Measurements from ENCODE around the gene PHF19. TPM values are rescaled to one million over a fixed set of nuclear protein-coding genes. Genes with fewer than 3 reads are reported as not detected.

Gene PHF19
- polyA plus RNA-seq, 1 of the 3 experiments (the other 2 are of a cell fraction), result 33.4 TPM

DNA sequence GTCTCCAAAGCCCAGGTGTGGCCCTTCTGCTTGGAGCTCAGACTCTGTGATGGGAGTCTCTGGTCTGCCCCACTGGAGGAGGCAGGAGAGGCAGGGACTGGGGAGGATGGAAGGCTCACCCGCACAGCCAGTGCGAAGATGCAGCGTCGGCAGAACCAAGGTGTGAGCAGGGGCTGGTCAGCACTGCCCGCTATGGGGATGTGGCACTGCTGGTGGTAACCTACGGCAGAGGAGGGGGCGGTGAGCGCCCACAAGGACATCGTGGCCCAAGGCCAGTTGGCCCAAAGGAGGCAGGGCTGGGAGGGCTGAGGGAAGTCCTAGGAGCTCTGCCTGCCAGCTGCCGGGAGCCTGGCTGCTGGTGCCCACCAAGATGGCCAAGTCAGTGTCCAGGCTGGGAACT lies 7.3 kb downstream of the PHF19 start (continued):
- TF ChIP-seq, protein P1, sequence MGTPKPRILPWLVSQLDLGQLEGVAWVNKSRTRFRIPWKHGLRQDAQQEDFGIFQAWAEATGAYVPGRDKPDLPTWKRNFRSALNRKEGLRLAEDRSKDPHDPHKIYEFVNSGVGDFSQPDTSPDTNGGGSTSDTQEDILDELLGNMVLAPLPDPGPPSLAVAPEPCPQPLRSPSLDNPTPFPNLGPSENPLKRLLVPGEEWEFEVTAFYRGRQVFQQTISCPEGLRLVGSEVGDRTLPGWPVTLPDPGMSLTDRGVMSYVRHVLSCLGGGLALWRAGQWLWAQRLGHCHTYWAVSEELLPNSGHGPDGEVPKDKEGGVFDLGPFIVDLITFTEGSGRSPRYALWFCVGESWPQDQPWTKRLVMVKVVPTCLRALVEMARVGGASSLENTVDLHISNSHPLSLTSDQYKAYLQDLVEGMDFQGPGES (IDR thresholded peaks at IDR 0.05; ENCODE audit: low read depth, low read length), result no peak

DNA sequence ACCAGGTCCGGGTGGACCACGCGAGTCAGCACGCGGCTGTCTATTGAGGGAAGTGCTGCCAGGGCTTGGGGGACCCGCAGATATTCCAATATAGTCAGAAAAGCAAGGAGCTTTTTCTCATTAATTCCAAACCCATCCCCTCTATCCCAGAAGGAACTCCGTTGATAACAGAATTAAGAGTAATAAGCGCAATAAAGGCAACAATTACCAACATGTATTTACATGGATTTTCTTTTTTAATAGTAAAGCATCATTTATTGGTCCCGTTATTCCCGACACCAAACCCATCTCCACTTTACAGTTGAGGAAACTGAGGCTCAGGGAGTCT lies 7.7 kb downstream of the PHF19 start:
- ChIA-PET POLR2A (no interaction called here), CTCF (interaction anchor here (1.6 kb wide), 1 partner anchor 67 kb away, joined by 6 read pairs; no protein-coding TSS in a partner anchor)
- Histone ChIP-seq H3K36me3 (replicated peaks in 1 of 2; ENCODE audit: control insufficient read depth in 1 of 2, insufficient read depth in 2 of 2, low read length in 1 of 2) (peaks cover 27 to 34% of the 10 kb centered on the region in 2 experiments), H3F3A (replicated peaks; ENCODE audit: insufficient read depth) (peaks cover 3% of the 10 kb centered on the region), H3K4me3 (ENCODE audit: low read depth in 2 of 2, low read length in 1 of 2) (no peak overlapping the region), H3K4me1 (ENCODE audit: control insufficient read depth in 1 of 2, insufficient read depth in 2 of 2, low read depth in 1 of 2, low read length in 1 of 2) (peaks cover 0 to 1% of the 10 kb centered on the region in 2 experiments; a peak in 1 of 4 replicates), H3K27me3 (ENCODE audit: insufficient read depth) (no peaks in the 10 kb centered on the region), H3K9ac (no peak overlapping the region), H3K9me2 (no peaks in the 10 kb centered on the region), H2AFZ (ENCODE audit: low read depth) (no peak overlapping the region), H3K4me2 (no peak overlapping the region), H3K27ac (ENCODE audit: low read depth in 2 of 2, low read length in 1 of 2) (no peak overlapping the region), H3K79me2 (ENCODE audit: insufficient read depth) (peaks cover 9% of the 10 kb centered on the region; the same call in 1 of the 2 replicates), H4K20me1 (ENCODE audit: insufficient read depth) (no peaks in the 10 kb centered on the region), H3K9me3 (no peaks in the 10 kb centered on the region)
- 81% methylated on average over 10 of the region's 10 CpGs for WGBS (ENCODE audit: low lambda C conversion rate)
- DNase-seq, result no peak
- no peak for TF ChIP-seq GATA2 (CRISPR knock-in tag; IDR thresholded peaks at IDR 0.05)
- TF ChIP-seq, protein P2, sequence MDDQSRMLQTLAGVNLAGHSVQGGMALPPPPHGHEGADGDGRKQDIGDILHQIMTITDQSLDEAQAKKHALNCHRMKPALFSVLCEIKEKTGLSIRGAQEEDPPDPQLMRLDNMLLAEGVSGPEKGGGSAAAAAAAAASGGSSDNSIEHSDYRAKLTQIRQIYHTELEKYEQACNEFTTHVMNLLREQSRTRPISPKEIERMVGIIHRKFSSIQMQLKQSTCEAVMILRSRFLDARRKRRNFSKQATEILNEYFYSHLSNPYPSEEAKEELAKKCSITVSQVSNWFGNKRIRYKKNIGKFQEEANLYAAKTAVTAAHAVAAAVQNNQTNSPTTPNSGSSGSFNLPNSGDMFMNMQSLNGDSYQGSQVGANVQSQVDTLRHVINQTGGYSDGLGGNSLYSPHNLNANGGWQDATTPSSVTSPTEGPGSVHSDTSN (IDR thresholded peaks at IDR 0.05), result no peak
- no peak for TF ChIP-seq TAF1 (IDR thresholded peaks at IDR 0.05; ENCODE audit: borderline replicate concordance, low read depth, low read length)
- TF ChIP-seq YY1 (IDR thresholded peaks at IDR 0.05; ENCODE audit: low read depth), result no peak
- TF ChIP-seq, protein P3, sequence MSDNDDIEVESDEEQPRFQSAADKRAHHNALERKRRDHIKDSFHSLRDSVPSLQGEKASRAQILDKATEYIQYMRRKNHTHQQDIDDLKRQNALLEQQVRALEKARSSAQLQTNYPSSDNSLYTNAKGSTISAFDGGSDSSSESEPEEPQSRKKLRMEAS (IDR thresholded peaks at IDR 0.05; ENCODE audit: low read depth), result no peak
- TF ChIP-seq EZH2phosphoT487 (IDR thresholded peaks at IDR 0.05; ENCODE audit: borderline replicate concordance, low read depth), result no peak
- TF ChIP-seq RFX5 (IDR thresholded peaks at IDR 0.05; ENCODE audit: low read length), result no peak
- no peak for TF ChIP-seq RAD21 (IDR thresholded peaks at IDR 0.05; ENCODE audit: low read length)
- no peak for TF ChIP-seq GABPA (IDR thresholded peaks at IDR 0.05; ENCODE audit: low read depth)
- no peak for TF ChIP-seq FOSL2 (IDR thresholded peaks at IDR 0.05; ENCODE audit: borderline replicate concordance, low read depth)
- no peak for TF ChIP-seq RXRA (IDR thresholded peaks at IDR 0.05; ENCODE audit: borderline replicate concordance, low read depth)
- no peak for TF ChIP-seq POLR2AphosphoS5 (IDR thresholded peaks at IDR 0.05; ENCODE audit: low read depth, low read length)
- TF ChIP-seq JUND (IDR thresholded peaks at IDR 0.05), result no peak
- TF ChIP-seq SMC3 (IDR thresholded peaks at IDR 0.05; ENCODE audit: low read depth, low read length), result no peak
- no peak for TF ChIP-seq NRF1 (IDR thresholded peaks at IDR 0.05; ENCODE audit: low read depth, low read length)
- TF ChIP-seq EP300 (IDR thresholded peaks at IDR 0.05; ENCODE audit: borderline replicate concordance in 1 of 2, low read depth in 1 of 2, low read length in 1 of 2), result no peak
- TF ChIP-seq, protein P4, sequence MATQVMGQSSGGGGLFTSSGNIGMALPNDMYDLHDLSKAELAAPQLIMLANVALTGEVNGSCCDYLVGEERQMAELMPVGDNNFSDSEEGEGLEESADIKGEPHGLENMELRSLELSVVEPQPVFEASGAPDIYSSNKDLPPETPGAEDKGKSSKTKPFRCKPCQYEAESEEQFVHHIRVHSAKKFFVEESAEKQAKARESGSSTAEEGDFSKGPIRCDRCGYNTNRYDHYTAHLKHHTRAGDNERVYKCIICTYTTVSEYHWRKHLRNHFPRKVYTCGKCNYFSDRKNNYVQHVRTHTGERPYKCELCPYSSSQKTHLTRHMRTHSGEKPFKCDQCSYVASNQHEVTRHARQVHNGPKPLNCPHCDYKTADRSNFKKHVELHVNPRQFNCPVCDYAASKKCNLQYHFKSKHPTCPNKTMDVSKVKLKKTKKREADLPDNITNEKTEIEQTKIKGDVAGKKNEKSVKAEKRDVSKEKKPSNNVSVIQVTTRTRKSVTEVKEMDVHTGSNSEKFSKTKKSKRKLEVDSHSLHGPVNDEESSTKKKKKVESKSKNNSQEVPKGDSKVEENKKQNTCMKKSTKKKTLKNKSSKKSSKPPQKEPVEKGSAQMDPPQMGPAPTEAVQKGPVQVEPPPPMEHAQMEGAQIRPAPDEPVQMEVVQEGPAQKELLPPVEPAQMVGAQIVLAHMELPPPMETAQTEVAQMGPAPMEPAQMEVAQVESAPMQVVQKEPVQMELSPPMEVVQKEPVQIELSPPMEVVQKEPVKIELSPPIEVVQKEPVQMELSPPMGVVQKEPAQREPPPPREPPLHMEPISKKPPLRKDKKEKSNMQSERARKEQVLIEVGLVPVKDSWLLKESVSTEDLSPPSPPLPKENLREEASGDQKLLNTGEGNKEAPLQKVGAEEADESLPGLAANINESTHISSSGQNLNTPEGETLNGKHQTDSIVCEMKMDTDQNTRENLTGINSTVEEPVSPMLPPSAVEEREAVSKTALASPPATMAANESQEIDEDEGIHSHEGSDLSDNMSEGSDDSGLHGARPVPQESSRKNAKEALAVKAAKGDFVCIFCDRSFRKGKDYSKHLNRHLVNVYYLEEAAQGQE (IDR thresholded peaks at IDR 0.05; ENCODE audit: low read depth, low read length), result no peak
